HepG2 (cell line): ENCODE measurements around the gene DNAJC30. TPM values are rescaled to one million over a fixed set of nuclear protein-coding genes. Genes with fewer than 3 reads are reported as not detected.

Source experiments
- ATAC-seq: fragments of 200-7000 bp; cut with Tn5 transposase; 3 replicates; pipeline ENCODE4 v1.9.1; 2020; ENCODE audit warnings: mild to moderate bottlenecking, moderate library complexity
- BruUV-seq: library from RNA; stranded (reverse); fragments of 400-500 nt; replicated peaks from 2 replicates; lab custom pipeline; 2021; lab: Mats Ljungman, UMichigan
- CTCF ChIA-PET: fragments of 300-600 bp; formaldehyde crosslinking; extraction: SDS; loops from one replicate; lab custom pipeline; 2021; ENCODE audit warnings: low total read pairs, inconsistent platforms, low intra/inter-chr PET ratio; lab: Yijun Ruan, JAX
- POLR2A ChIA-PET: fragments of 350-600 bp; sonication (Branson Sonifier 250); formaldehyde crosslinking; loops from one replicate; lab custom pipeline; 2020; ENCODE audit warnings: antibody characterized with exemption, inconsistent platforms; lab: Yijun Ruan, JAX
- DNase-seq: peaks from one replicate; pipeline ENCODE4 v3.0.0-alpha.2; 2015; ENCODE audit warnings: low spot score
- FAIRE-seq: peaks from 3 replicates; lab custom pipeline; 2011; peaks lifted over from hg19 to GRCh38; lab: Jason Lieb, UNC
- H2AFZ ChIP-seq: one replicate; pipeline ENCODE4 v1.6.1; 2011; ENCODE audit warnings: low read length, inconsistent platforms
- H3K27ac ChIP-seq: fragments of 300-600 bp; 3 replicates; pipeline ENCODE4 v1.8.0; 2011; ENCODE audit warnings: mixed run types, mild to moderate bottlenecking, mixed read lengths, low read length, inconsistent platforms; ENCODE audit not compliant: insufficient read depth; ENCODE audit errors: extremely low read length
- H3K27me3 ChIP-seq, 2 experiments: fragments of 200-600 bp in 1 of 2; 2 replicates in 1 of 2; 3 replicates in 1 of 2; pipeline versions ENCODE4 v1.6.0 to v1.8.0; 2011; ENCODE audit warnings: low read length in 2 of 2, mild to moderate bottlenecking in 2 of 2, moderate library complexity in 2 of 2, inconsistent platforms in 1 of 2; ENCODE audit not compliant: insufficient read depth in 2 of 2, control insufficient read depth in 1 of 2
- H3K36me3 ChIP-seq, 2 experiments: fragments of 200-600 bp in 1 of 2; replicated peaks in 1 of 2; 2 replicates in 1 of 2; 3 replicates in 1 of 2; pipeline versions ENCODE4 v1.5.1 to v1.8.0; 2011; ENCODE audit warnings: low read length in 2 of 2, inconsistent platforms in 1 of 2; ENCODE audit not compliant: insufficient read depth in 2 of 2, control insufficient read depth in 1 of 2
- H3K4me1 ChIP-seq: 2 replicates; pipeline ENCODE4 v1.5.1; 2012; ENCODE audit warnings: low read length, inconsistent platforms; ENCODE audit not compliant: insufficient read depth
- H3K4me2 ChIP-seq: 2 replicates; pipeline ENCODE4 v1.6.0; 2011; ENCODE audit warnings: low read depth, low read length, inconsistent platforms
- H3K4me3 ChIP-seq, 3 experiments: fragments of 200-600 bp in 1 of 3; sonication (generic), shearing (Covaris generic) in 1 of 3; replicated peaks in 1 of 3; 2 replicates each; pipeline ENCODE4 v1.5.1; 2011 to 2016; ENCODE audit warnings: low read length in 3 of 3, inconsistent platforms in 2 of 3, low read depth in 2 of 3, mild to moderate bottlenecking in 2 of 3, control low read depth in 1 of 3, mixed read lengths in 1 of 3; ENCODE audit not compliant: insufficient read depth in 1 of 3
- H3K79me2 ChIP-seq: one replicate; pipeline ENCODE4 v1.6.1; 2011; ENCODE audit warnings: low read length, inconsistent platforms; ENCODE audit not compliant: insufficient read depth
- H3K9ac ChIP-seq: 2 replicates; pipeline ENCODE4 v1.6.0; 2011; ENCODE audit warnings: mild to moderate bottlenecking, low read depth, low read length, inconsistent platforms; ENCODE audit not compliant: insufficient read depth
- H3K9me3 ChIP-seq: 2 replicates; pipeline ENCODE4 v1.5.1; 2012; ENCODE audit warnings: mild to moderate bottlenecking, low read length
- H4K20me1 ChIP-seq: 2 replicates; pipeline ENCODE4 v1.6.0; 2011; ENCODE audit warnings: inconsistent platforms, mild to moderate bottlenecking, low read length, moderate library complexity; ENCODE audit not compliant: insufficient read depth
- ATF7 ChIP-seq, 2 experiments: fragments of 450-650 bp in 1 of 2; sonication (generic) in 1 of 2; formaldehyde crosslinking in 1 of 2; IDR thresholded peaks; 2 replicates each; pipeline versions ENCODE4 v1.4.0 to v1.6.1; 2016 to 2020; ENCODE audit warnings: antibody characterized with exemption in 1 of 2, mild to moderate bottlenecking in 1 of 2, missing genetic modification reagents in 1 of 2
- BRCA1 ChIP-seq: sonication (generic); formaldehyde crosslinking; IDR thresholded peaks from 2 replicates; pipeline ENCODE4 v1.4.0; 2020; ENCODE audit warnings: missing genetic modification reagents
- KDM1A ChIP-seq: IDR thresholded peaks from 2 replicates; pipeline ENCODE4 v1.6.1; 2016; ENCODE audit warnings: missing compliant biosample characterization
- MATR3 ChIP-seq: sonication (generic); formaldehyde crosslinking; IDR thresholded peaks from 2 replicates; pipeline ENCODE4 v1.4.0; 2020; ENCODE audit warnings: missing genetic modification reagents
- PAF1 ChIP-seq: IDR thresholded peaks from 2 replicates; pipeline ENCODE4 v1.6.1; 2016; ENCODE audit warnings: missing genetic modification reagents, missing compliant biosample characterization
- RAD21 ChIP-seq: fragments of 450-650 bp; formaldehyde crosslinking; IDR thresholded peaks from 2 replicates; pipeline ENCODE4 v1.5.0; 2020; ENCODE audit warnings: mild to moderate bottlenecking
- RCOR2 ChIP-seq: IDR thresholded peaks from 2 replicates; pipeline ENCODE4 v1.6.1; 2016; ENCODE audit warnings: missing biosample characterization, missing genetic modification reagents
- ZMYM3 ChIP-seq: sonication (generic); formaldehyde crosslinking; IDR thresholded peaks from 2 replicates; pipeline ENCODE4 v1.5.1; 2020; ENCODE audit warnings: mild to moderate bottlenecking, missing genetic modification reagents
- ZNF430 ChIP-seq: sonication (generic); formaldehyde crosslinking; IDR thresholded peaks from 2 replicates; pipeline ENCODE4 v1.9.0; 2021; ENCODE audit warnings: mild to moderate bottlenecking, missing genetic modification reagents
- ZNF768 ChIP-seq: sonication (generic); formaldehyde crosslinking; IDR thresholded peaks from 2 replicates; pipeline ENCODE4 v1.4.0; 2020; ENCODE audit warnings: missing genetic modification reagents
- WGBS: methylation state at CpG from one replicate; pipeline ENCODE4 v1.1.6; 2017; ENCODE audit warnings: low lambda C conversion rate; 5-methylcytosine and 5-hydroxymethylcytosine counted together
- in situ Hi-C: cut with HindIII; loops from 2 replicates; pipeline ENCODE4 v1.10.0; 2017; ENCODE audit warnings: low pct_unique_long_range_greater_than_20kb; ENCODE audit not compliant: extremely low pct_ligation_motif_present
- intact Hi-C: fragments of 100-400 bp; cut with micrococcal nuclease; formaldehyde crosslinking; loops from one replicate; pipeline ENCODE4 v1.10.0; 2022; ENCODE audit not compliant: unreplicated experiment
- polyA plus RNA-seq, 8 experiments: library from polyadenylated mRNA; depleted of rRNA in 3 of 8; stranded (reverse) in 7 of 8; unstranded in 1 of 8; fragments of >200 nt; fragmentation: Illumina TruSeq in 4 of 8; extraction: Trizol in 4 of 8; gene quantifications; 2 replicates each; pipeline versions ENCODE4 v1.2.1 to v1.2.3, GENCODE V29; 2011 to 2016; ENCODE audit warnings: low read depth in 4 of 8, missing spikeins in 1 of 8, mixed read lengths in 1 of 8; ENCODE audit not compliant: insufficient read depth in 1 of 8
- total RNA-seq, 5 experiments: library from RNA; depleted of rRNA; stranded (reverse); fragments of >200 nt; fragmentation: Illumina TruSeq; extraction: Trizol; gene quantifications; 2 replicates each; pipeline ENCODE4 v1.2.3, GENCODE V29; 2016; ENCODE audit warnings: low read depth in 1 of 5
- TF ChIP-seq, protein P1 (sequence below): sonication (generic); formaldehyde crosslinking; IDR thresholded peaks from 2 replicates; pipeline ENCODE4 v1.4.0; 2020; ENCODE audit warnings: missing genetic modification reagents, borderline replicate concordance

DNAJC30 gene
- total and polyA plus RNA-seq, 2 of the 13 experiments (the other 11 are each of a cell fraction or from before 2014, with no cell fraction given) = 3.3 to 3.8 TPM

DNA sequence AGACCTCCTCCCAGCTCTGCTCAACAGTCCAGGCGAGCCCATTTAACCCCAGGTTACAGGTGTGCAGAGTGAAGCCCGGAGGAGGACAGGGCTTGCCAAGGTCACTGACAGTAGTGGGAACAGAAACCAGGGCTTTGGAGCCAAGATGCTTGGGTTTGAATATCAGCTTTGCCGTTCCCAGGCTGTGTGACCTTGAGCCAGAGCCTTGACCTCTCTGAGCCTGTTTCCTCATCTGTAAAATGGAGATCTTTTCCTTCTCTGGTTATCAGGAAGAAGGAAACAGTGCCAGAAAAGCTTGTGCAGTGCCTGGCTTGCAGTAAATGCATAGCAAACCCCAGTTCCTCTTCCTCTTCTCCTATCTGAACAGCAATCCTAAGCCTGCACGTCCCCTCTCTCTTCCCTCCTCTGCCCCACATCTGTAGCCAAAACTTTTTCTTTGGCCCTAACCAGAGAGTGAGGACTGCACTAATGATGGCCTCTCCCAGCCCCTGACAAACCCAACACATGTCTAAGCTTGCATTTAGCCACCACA, 37.5 kb downstream of the DNAJC30 start:
- no peaks in the 10 kb centered on the region for H3K79me2 ChIP-seq
- FAIRE-seq (no peak), DNase-seq (no peak), ATAC-seq (no peak)
- H3K9me3 ChIP-seq = peaks cover 12% of the 10 kb centered on the region
- ChIA-PET CTCF (no interaction called here), POLR2A (interaction anchor here (1.2 to 2.3 kb wide), 4 partner anchors 19 to 32 kb away, joined by 7 to 11 read pairs (median 9); partner anchors contain the start of gene MLXIPL)
- intact Hi-C loops = no loop called here
- BruUV-seq = no TSS peak
- H3K4me3 ChIP-seq = no peak overlapping the region
- H3K27me3 ChIP-seq = peaks cover 3 to 12% of the 10 kb centered on the region in 2 experiments; a peak in 3 of 5 replicates
- in situ Hi-C loops = no loop called here
- no peaks in the 10 kb centered on the region for H3K36me3 ChIP-seq
- peak; percentile 96 for TF ChIP-seq ZNF768 (CRISPR knock-in tag)
- no peak for TF ChIP-seq RAD21 (CRISPR knock-in tag)
- TF ChIP-seq ZMYM3 (CRISPR knock-in tag) = peak; percentile 90
- TF ChIP-seq RCOR2 (CRISPR knock-in tag) = peak; percentile 32; the same call in 1 of the 2 replicates
- 0 out of 2 replicates have a peak, but pooled peaks have one; percentile 28 for TF ChIP-seq KDM1A
- peaks cover 58% of the 10 kb centered on the region for H3K4me1 ChIP-seq
- H2AFZ ChIP-seq = no peak overlapping the region
- no peaks in the 10 kb centered on the region for H4K20me1 ChIP-seq
- 42% methylated on average over 3 of the region's 4 CpGs for WGBS
- H3K27ac ChIP-seq = no peak overlapping the region
- H3K4me2 ChIP-seq = no peak overlapping the region
- H3K9ac ChIP-seq = no peak overlapping the region

DNA sequence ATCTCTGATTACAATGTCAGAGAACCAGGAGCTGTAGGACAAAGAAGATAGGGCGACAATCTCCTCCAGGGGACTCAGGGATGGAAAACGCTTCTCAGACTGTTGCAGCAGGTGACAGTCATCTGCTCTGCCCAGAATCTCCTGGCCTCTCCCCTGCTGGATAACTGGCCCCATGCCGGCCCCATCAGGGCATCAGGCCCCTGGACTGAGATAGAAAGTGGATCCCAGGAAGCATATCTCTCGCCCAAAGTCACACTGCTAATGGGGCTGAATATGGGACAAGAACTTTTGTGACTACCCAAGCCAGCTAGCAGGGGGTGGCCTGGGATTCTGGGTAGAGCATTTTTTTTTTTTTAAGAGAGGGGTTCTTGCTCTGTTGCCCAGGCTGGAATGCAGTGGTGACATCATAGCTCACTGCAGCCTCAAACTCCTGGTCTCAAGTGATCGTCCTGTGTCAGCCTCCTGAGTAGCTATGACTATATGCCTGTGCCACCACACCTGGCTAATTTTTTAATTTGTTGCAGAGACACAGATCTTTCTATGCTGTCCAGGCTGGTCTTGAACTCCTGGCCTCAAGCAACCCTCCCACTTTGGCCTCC, 38.5 kb downstream of the DNAJC30 start:
- WGBS = 92% methylated on average over 4 of the region's 5 CpGs
- ChIA-PET POLR2A (no interaction called here), CTCF (no interaction called here)
- Histone ChIP-seq H3K9me3 (peaks cover 12% of the 10 kb centered on the region), H3K36me3 (no peaks in the 10 kb centered on the region), H3K4me1 (peaks cover 49% of the 10 kb centered on the region), H4K20me1 (no peaks in the 10 kb centered on the region), H3K27ac (no peak overlapping the region), H3K9ac (no peak overlapping the region), H3K79me2 (no peaks in the 10 kb centered on the region), H2AFZ (no peak overlapping the region), H3K4me3 (no peak overlapping the region), H3K27me3 (peaks cover 3 to 12% of the 10 kb centered on the region in 2 experiments; a peak in 3 of 5 replicates), H3K4me2 (no peak overlapping the region)
- in situ Hi-C loops (no loop called here), intact Hi-C loops (no loop called here)
- no peak for FAIRE-seq
- BruUV-seq = no TSS peak
- TF ChIP-seq, protein P1, sequence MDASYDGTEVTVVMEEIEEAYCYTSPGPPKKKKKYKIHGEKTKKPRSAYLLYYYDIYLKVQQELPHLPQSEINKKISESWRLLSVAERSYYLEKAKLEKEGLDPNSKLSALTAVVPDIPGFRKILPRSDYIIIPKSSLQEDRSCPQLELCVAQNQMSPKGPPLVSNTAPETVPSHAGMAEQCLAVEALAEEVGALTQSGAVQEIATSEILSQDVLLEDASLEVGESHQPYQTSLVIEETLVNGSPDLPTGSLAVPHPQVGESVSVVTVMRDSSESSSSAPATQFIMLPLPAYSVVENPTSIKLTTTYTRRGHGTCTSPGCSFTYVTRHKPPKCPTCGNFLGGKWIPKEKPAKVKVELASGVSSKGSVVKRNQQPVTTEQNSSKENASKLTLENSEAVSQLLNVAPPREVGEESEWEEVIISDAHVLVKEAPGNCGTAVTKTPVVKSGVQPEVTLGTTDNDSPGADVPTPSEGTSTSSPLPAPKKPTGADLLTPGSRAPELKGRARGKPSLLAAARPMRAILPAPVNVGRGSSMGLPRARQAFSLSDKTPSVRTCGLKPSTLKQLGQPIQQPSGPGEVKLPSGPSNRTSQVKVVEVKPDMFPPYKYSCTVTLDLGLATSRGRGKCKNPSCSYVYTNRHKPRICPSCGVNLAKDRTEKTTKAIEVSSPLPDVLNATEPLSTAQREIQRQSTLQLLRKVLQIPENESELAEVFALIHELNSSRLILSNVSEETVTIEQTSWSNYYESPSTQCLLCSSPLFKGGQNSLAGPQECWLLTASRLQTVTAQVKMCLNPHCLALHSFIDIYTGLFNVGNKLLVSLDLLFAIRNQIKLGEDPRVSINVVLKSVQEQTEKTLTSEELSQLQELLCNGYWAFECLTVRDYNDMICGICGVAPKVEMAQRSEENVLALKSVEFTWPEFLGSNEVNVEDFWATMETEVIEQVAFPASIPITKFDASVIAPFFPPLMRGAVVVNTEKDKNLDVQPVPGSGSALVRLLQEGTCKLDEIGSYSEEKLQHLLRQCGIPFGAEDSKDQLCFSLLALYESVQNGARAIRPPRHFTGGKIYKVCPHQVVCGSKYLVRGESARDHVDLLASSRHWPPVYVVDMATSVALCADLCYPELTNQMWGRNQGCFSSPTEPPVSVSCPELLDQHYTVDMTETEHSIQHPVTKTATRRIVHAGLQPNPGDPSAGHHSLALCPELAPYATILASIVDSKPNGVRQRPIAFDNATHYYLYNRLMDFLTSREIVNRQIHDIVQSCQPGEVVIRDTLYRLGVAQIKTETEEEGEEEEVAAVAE (CRISPR knock-in tag) = no peak
- TF ChIP-seq ZNF430 (CRISPR knock-in tag) = no peak
- TF ChIP-seq ATF7 (IDR thresholded peaks at IDR 0.05) = 0 out of 2 replicates have a peak, but pooled peaks have one; percentile 10
- TF ChIP-seq ATF7 (CRISPR knock-in tag; IDR thresholded peaks at IDR 0.05) = no peak
- no peak for TF ChIP-seq PAF1 (CRISPR knock-in tag)
- TF ChIP-seq MATR3 = no peak
- no peak for TF ChIP-seq BRCA1 (CRISPR knock-in tag)
- no peak for ATAC-seq
- no peak for DNase-seq
